ENCODE measurements around the gene HHAT. TPM values are rescaled to one million over a fixed set of nuclear protein-coding genes. Genes with fewer than 3 reads are reported as not detected.

The HHAT gene
- total and polyA plus RNA-seq, 2 of the 13 experiments (the other 11 are each of a cell fraction or from before 2014, with no cell fraction given) = 2.6 to 4.9 TPM

DNA sequence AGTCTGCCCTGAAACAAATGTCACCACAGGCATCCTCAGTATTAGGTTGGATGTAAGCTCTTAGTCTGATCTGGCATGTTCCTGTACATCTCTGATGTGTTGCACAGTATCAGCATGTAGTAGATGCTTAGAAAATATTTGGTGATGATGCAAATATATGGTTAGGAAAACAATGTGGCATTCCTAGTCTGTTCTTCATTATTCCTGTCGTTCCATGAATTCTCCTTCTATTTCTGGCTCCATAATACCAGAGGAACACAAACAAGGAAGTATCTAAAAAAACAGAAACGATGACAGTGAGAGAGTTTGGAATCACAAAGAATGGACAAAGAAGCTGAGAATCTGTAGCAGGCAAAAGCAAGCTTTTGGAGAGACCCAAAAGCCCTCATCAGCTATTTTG is 236.6 kb downstream of the HHAT start:
- H3K9ac ChIP-seq (ENCODE audit: insufficient read depth, low read depth, low read length) = no peak overlapping the region
- POLR2A ChIA-PET = no interaction called here
- no peaks in the 10 kb centered on the region for H3K4me1 ChIP-seq (ENCODE audit: insufficient read depth, low read length)
- intact Hi-C loops (cut with micrococcal nuclease; ENCODE audit: unreplicated experiment) (no loop called here), in situ Hi-C loops (cut with HindIII; ENCODE audit: extremely low pct_ligation_motif_present, low pct_unique_long_range_greater_than_20kb) (no loop called here)
- H2AFZ ChIP-seq (ENCODE audit: low read length) = no peak overlapping the region
- no peak for ATAC-seq
- 1% methylated on average over 2 of the region's 2 CpGs for WGBS (ENCODE audit: low lambda C conversion rate)
- no TSS peak for BruUV-seq (replicated peaks)
- H3K27me3 ChIP-seq (ENCODE audit: control insufficient read depth in 1 of 2, insufficient read depth in 2 of 2, low read length in 2 of 2) = no peaks in the 10 kb centered on the region
- no peaks in the 10 kb centered on the region for H3K36me3 ChIP-seq (replicated peaks in 1 of 2; ENCODE audit: control insufficient read depth in 1 of 2, insufficient read depth in 2 of 2, low read length in 2 of 2)
- no peaks in the 10 kb centered on the region for H3K9me3 ChIP-seq (ENCODE audit: low read length)
- DNase-seq (ENCODE audit: low spot score) = no peak
- no peak overlapping the region for H3K27ac ChIP-seq (ENCODE audit: extremely low read length, insufficient read depth, low read length)
- no peak overlapping the region for H3K4me2 ChIP-seq (ENCODE audit: low read depth, low read length)
- H3K79me2 ChIP-seq (ENCODE audit: insufficient read depth, low read length) = no peaks in the 10 kb centered on the region
- H4K20me1 ChIP-seq (ENCODE audit: insufficient read depth, low read length) = no peaks in the 10 kb centered on the region
- no peak overlapping the region for H3K4me3 ChIP-seq (replicated peaks in 1 of 3; ENCODE audit: insufficient read depth in 1 of 3, low read depth in 2 of 3, low read length in 3 of 3)
- no peak for FAIRE-seq
- CTCF ChIA-PET (ENCODE audit: low intra/inter-chr PET ratio, low total read pairs) = no interaction called here
- TF ChIP-seq CBFB (CRISPR knock-in tag; IDR thresholded peaks at IDR 0.05) (no peak), SKI (IDR thresholded peaks at IDR 0.05; ENCODE audit: partially characterized antibody) (no peak), BORCS8-MEF2B (CRISPR knock-in tag; IDR thresholded peaks at IDR 0.05) (no peak), KLF12 (CRISPR knock-in tag; IDR thresholded peaks at IDR 0.05; ENCODE audit: borderline replicate concordance) (no peak), CBX2 (IDR thresholded peaks at IDR 0.05; ENCODE audit: low read depth, low read length) (no peak), CBX2 (CRISPR knock-in tag; IDR thresholded peaks at IDR 0.05; ENCODE audit: low read depth) (no peak), CHD4 (IDR thresholded peaks at IDR 0.05; ENCODE audit: borderline replicate concordance, low read length) (no peak), ZNF652 (CRISPR knock-in tag; IDR thresholded peaks at IDR 0.05; ENCODE audit: borderline replicate concordance, low read depth) (no peak), TP53 (CRISPR knock-in tag; conservative IDR thresholded peaks at IDR 0.05) (no peak), JDP2 (CRISPR knock-in tag; IDR thresholded peaks at IDR 0.05; ENCODE audit: borderline replicate concordance) (no peak), POLR2G (IDR thresholded peaks at IDR 0.05; ENCODE audit: low read depth, low read length) (no peak)
- TF ChIP-seq, protein P1, sequence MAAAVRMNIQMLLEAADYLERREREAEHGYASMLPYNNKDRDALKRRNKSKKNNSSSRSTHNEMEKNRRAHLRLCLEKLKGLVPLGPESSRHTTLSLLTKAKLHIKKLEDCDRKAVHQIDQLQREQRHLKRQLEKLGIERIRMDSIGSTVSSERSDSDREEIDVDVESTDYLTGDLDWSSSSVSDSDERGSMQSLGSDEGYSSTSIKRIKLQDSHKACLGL (CRISPR knock-in tag; IDR thresholded peaks at IDR 0.05) = no peak
- TF ChIP-seq, protein P2, sequence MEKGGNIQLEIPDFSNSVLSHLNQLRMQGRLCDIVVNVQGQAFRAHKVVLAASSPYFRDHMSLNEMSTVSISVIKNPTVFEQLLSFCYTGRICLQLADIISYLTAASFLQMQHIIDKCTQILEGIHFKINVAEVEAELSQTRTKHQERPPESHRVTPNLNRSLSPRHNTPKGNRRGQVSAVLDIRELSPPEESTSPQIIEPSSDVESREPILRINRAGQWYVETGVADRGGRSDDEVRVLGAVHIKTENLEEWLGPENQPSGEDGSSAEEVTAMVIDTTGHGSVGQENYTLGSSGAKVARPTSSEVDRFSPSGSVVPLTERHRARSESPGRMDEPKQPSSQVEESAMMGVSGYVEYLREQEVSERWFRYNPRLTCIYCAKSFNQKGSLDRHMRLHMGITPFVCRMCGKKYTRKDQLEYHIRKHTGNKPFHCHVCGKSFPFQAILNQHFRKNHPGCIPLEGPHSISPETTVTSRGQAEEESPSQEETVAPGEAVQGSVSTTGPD (CRISPR knock-in tag; IDR thresholded peaks at IDR 0.05) = no peak
- TF ChIP-seq, protein P3, sequence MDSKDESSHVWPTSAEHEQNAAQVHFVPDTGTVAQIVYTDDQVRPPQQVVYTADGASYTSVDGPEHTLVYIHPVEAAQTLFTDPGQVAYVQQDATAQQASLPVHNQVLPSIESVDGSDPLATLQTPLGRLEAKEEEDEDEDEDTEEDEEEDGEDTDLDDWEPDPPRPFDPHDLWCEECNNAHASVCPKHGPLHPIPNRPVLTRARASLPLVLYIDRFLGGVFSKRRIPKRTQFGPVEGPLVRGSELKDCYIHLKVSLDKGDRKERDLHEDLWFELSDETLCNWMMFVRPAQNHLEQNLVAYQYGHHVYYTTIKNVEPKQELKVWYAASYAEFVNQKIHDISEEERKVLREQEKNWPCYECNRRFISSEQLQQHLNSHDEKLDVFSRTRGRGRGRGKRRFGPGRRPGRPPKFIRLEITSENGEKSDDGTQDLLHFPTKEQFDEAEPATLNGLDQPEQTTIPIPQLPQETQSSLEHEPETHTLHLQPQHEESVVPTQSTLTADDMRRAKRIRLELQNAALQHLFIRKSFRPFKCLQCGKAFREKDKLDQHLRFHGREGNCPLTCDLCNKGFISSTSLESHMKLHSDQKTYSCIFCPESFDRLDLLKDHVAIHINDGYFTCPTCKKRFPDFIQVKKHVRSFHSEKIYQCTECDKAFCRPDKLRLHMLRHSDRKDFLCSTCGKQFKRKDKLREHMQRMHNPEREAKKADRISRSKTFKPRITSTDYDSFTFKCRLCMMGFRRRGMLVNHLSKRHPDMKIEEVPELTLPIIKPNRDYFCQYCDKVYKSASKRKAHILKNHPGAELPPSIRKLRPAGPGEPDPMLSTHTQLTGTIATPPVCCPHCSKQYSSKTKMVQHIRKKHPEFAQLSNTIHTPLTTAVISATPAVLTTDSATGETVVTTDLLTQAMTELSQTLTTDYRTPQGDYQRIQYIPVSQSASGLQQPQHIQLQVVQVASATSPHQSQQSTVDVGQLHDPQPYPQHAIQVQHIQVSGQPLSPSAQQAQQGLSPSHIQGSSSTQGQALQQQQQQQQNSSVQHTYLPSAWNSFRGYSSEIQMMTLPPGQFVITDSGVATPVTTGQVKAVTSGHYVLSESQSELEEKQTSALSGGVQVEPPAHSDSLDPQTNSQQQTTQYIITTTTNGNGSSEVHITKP (CRISPR knock-in tag; IDR thresholded peaks at IDR 0.05; ENCODE audit: low read depth) = no peak
- TF ChIP-seq, protein P4, sequence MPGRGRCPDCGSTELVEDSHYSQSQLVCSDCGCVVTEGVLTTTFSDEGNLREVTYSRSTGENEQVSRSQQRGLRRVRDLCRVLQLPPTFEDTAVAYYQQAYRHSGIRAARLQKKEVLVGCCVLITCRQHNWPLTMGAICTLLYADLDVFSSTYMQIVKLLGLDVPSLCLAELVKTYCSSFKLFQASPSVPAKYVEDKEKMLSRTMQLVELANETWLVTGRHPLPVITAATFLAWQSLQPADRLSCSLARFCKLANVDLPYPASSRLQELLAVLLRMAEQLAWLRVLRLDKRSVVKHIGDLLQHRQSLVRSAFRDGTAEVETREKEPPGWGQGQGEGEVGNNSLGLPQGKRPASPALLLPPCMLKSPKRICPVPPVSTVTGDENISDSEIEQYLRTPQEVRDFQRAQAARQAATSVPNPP (CRISPR knock-in tag; IDR thresholded peaks at IDR 0.05) = no peak
